GM23338 (cell line): ENCODE data around the gene B4GALT3. TPM values are rescaled to one million over a fixed set of nuclear protein-coding genes. Genes with fewer than 3 reads are reported as not detected.

ENCODE experiments used
- ATAC-seq: fragments of 200-7000 bp; cut with Tn5 transposase; 3 replicates; pipeline ENCODE4 v1.9.1; 2020
- DNase-seq: peaks from one replicate; pipeline ENCODE4 v3.0.0-alpha.2; 2015; ENCODE audit warnings: low spot score
- H2AFZ ChIP-seq: fragments of 200-600 bp; sonication (generic); 2 replicates; pipeline ENCODE4 v1.8.0; 2016; ENCODE audit warnings: antibody characterized with exemption, mild to moderate bottlenecking, moderate library complexity
- H3F3A ChIP-seq: fragments of 200-600 bp; sonication (generic); replicated peaks from 2 replicates; pipeline ENCODE4 v1.8.0; 2017; ENCODE audit warnings: antibody characterized with exemption, mixed run types, low read depth
- H3K27ac ChIP-seq: fragments of 200-600 bp; sonication (generic); 2 replicates; pipeline ENCODE4 v1.6.1; 2016; ENCODE audit warnings: low read depth
- H3K27me3 ChIP-seq: fragments of 200-600 bp; sonication (generic); 2 replicates; pipeline ENCODE4 v1.8.0; 2016; ENCODE audit warnings: mild to moderate bottlenecking, mixed run types, moderate library complexity; ENCODE audit not compliant: insufficient read depth
- H3K36me3 ChIP-seq: fragments of 200-600 bp; sonication (generic); 2 replicates; pipeline ENCODE4 v1.8.0; 2016; ENCODE audit warnings: mild to moderate bottlenecking; ENCODE audit not compliant: insufficient read depth
- H3K4me1 ChIP-seq: fragments of 200-600 bp; sonication (generic); 2 replicates; pipeline ENCODE4 v1.8.0; 2016; ENCODE audit warnings: mild to moderate bottlenecking, moderate library complexity; ENCODE audit not compliant: insufficient read depth
- H3K4me2 ChIP-seq: fragments of 200-600 bp; sonication (generic); 2 replicates; pipeline ENCODE4 v1.7.1; 2017; ENCODE audit warnings: mixed run types
- H3K4me3 ChIP-seq: fragments of 200-600 bp; sonication (generic); 2 replicates; pipeline ENCODE4 v1.6.1; 2016; ENCODE audit warnings: mixed run types
- H3K79me2 ChIP-seq: fragments of 200-600 bp; sonication (generic); replicated peaks from 2 replicates; pipeline ENCODE4 v1.8.0; 2017; ENCODE audit warnings: mild to moderate bottlenecking; ENCODE audit not compliant: insufficient read depth
- H3K9me2 ChIP-seq: fragments of 200-600 bp; sonication (generic); 2 replicates; pipeline ENCODE4 v1.8.0; 2017; ENCODE audit not compliant: insufficient read depth
- H4K20me1 ChIP-seq: fragments of 200-600 bp; sonication (generic); replicated peaks from 2 replicates; pipeline ENCODE4 v1.8.0; 2017; ENCODE audit warnings: mild to moderate bottlenecking; ENCODE audit not compliant: insufficient read depth
- H3K27ac Mint-ChIP-seq: 2 replicates; pipeline ENCODE4 v1.8.0; 2020; ENCODE audit warnings: inconsistent platforms, mild to moderate bottlenecking, moderate library complexity, mixed read lengths
- H3K27me3 Mint-ChIP-seq: 3 replicates; pipeline ENCODE4 v1.8.0; 2022; ENCODE audit warnings: low read depth, mild to moderate bottlenecking, moderate library complexity, mixed read lengths, inconsistent platforms; ENCODE audit not compliant: insufficient read depth, poor library complexity
- H3K36me3 Mint-ChIP-seq: 3 replicates; pipeline ENCODE4 v1.8.0; 2021; ENCODE audit warnings: low read depth, mild to moderate bottlenecking, inconsistent platforms, moderate library complexity, mixed read lengths
- H3K4me1 Mint-ChIP-seq: 3 replicates; pipeline ENCODE4 v1.8.0; 2020; ENCODE audit warnings: mild to moderate bottlenecking, inconsistent platforms, mixed read lengths
- H3K4me3 Mint-ChIP-seq: 3 replicates; pipeline ENCODE4 v1.8.0; 2021; ENCODE audit warnings: moderate library complexity, mild to moderate bottlenecking, inconsistent platforms, mixed read lengths
- H3K9me3 Mint-ChIP-seq: 3 replicates; pipeline ENCODE4 v1.8.0; 2020; ENCODE audit warnings: moderate library complexity, mild to moderate bottlenecking, inconsistent platforms, mixed read lengths
- CREB1 ChIP-seq: fragments of 250-450 bp; sonication (Bioruptor Pico); IDR thresholded peaks from 2 replicates; pipeline ENCODE4 v1.5.0; 2020; ENCODE audit warnings: low read depth, mild to moderate bottlenecking, moderate library complexity
- EZH2 ChIP-seq: fragments of 200-600 bp; sonication (generic); IDR thresholded peaks from one replicate; pipeline ENCODE4 v1.8.0; 2017; ENCODE audit warnings: antibody characterized with exemption, mild to moderate bottlenecking, low read depth; ENCODE audit not compliant: unreplicated experiment
- EZH2phosphoT487 ChIP-seq: fragments of 200-600 bp; sonication (generic); IDR thresholded peaks from one replicate; pipeline ENCODE4 v1.8.1; 2018; ENCODE audit warnings: antibody characterized with exemption; ENCODE audit not compliant: unreplicated experiment
- JUNB ChIP-seq: IDR thresholded peaks from one replicate; pipeline ENCODE4 v1.6.1; 2016; ENCODE audit warnings: antibody characterized with exemption; ENCODE audit not compliant: unreplicated experiment
- NANOG ChIP-seq: IDR thresholded peaks from 2 replicates; pipeline ENCODE4 v1.6.1; 2016; ENCODE audit warnings: antibody characterized with exemption, borderline replicate concordance
- POLR2AphosphoS5 ChIP-seq: IDR thresholded peaks from 2 replicates; pipeline ENCODE4 v1.6.1; 2016; ENCODE audit warnings: antibody characterized with exemption, low read depth
- STAT1 ChIP-seq: IDR thresholded peaks from one replicate; pipeline ENCODE4 v1.6.1; 2016; ENCODE audit warnings: antibody characterized with exemption; ENCODE audit not compliant: unreplicated experiment
- ZNF114 ChIP-seq: fragments of 250-450 bp; sonication (Bioruptor Pico); IDR thresholded peaks from 2 replicates; pipeline ENCODE4 v1.5.0; 2020; ENCODE audit warnings: mild to moderate bottlenecking, moderate library complexity
- ZNF331 ChIP-seq: fragments of 250-450 bp; sonication (Bioruptor Pico); IDR thresholded peaks from 2 replicates; pipeline ENCODE4 v1.5.0; 2020; ENCODE audit warnings: low read depth, mild to moderate bottlenecking, moderate library complexity
- polyA plus RNA-seq: library from polyadenylated mRNA; unstranded; fragments of >200 nt; fragmentation: Nextera tagmentation; extraction: Ambion mirVana; gene quantifications from 2 replicates; pipeline ENCODE4 v1.2.1, GENCODE V29; 2016
- total RNA-seq: library from RNA; depleted of rRNA; stranded (reverse); fragments of >200 nt; shearing (Covaris generic); gene quantifications from 2 replicates; pipeline ENCODE4 v1.2.3, GENCODE V29; 2014
- TF ChIP-seq, protein P1 (sequence below): fragments of 250-450 bp; sonication (Bioruptor Pico); IDR thresholded peaks from 2 replicates; pipeline ENCODE4 v1.5.0; 2020; ENCODE audit warnings: mild to moderate bottlenecking, moderate library complexity
- TF ChIP-seq, protein P2 (sequence below): IDR thresholded peaks from 2 replicates; pipeline ENCODE4 v1.6.1; 2016; ENCODE audit warnings: antibody characterized with exemption
- TF ChIP-seq, protein P3 (sequence below), 2 experiments: fragments of 200-600 bp in 1 of 2; sonication (generic) in 1 of 2; conservative IDR thresholded peaks; 2 replicates each; pipeline versions ENCODE4 v1.5.1 to v1.6.1; 2016 to 2017; ENCODE audit warnings: antibody characterized with exemption in 2 of 2, low read depth in 2 of 2, mild to moderate bottlenecking in 2 of 2, moderate library complexity in 1 of 2

The B4GALT3 gene
- total and polyA plus RNA-seq, 2 experiments from 2014 or later, result 24.2 to 35.8 TPM

DNA sequence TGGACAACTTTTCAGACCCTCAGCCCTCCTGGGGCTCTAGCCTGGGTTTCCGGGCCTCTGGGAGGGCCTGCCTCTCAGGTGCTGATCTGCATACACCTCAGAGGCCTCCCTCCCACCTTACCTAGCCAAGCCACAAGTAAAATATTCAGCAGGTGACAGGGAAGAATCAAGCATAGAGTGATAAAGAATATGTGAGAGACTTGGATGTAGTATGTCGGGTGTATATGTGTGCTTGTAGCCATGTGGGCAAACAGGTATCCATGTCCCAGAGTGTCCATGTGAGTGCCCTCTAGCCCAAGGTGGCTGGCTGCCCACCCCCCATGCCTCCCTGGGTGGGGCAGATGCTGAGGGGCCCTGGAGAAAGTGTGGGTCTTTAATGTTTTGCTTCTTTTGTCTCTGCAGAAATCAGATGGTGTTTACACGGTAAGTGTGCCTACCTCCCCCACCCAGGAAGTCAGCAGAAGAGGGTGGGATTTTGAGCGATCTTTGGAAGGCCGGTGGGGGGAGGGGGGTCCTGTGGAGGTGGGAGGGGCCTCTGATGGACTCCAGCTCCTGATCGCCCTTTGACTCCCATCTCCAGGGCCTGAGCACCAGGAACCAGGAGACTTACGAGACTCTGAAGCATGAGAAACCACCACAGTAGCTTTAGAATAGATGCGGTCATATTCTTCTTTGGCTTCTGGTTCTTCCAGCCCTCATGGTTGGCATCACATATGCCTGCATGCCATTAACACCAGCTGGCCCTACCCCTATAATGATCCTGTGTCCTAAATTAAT, 41.2 kb upstream of the B4GALT3 start:
- Histone ChIP-seq H2AFZ (peak overlapping the region; percentile 87), H4K20me1 (no peaks in the 10 kb centered on the region), H3K27ac (no peak overlapping the region), H3K27me3 (no peaks in the 10 kb centered on the region), H3K79me2 (no peaks in the 10 kb centered on the region), H3K36me3 (peaks cover 11% of the 10 kb centered on the region), H3K9me2 (no peaks in the 10 kb centered on the region), H3K4me2 (peak overlapping the region; percentile 51), H3F3A (peaks cover 10% of the 10 kb centered on the region; the same call in 1 of the 2 replicates), H3K4me3 (0 out of 2 replicates have a peak overlapping the region, but pooled peaks have one; percentile 13), H3K4me1 (peaks cover 22% of the 10 kb centered on the region)
- Mint-ChIP-seq H3K27ac (no peak overlapping the region), H3K4me1 (peaks cover 29% of the 10 kb centered on the region), H3K9me3 (no peaks in the 10 kb centered on the region; the same call in 2 of the 3 replicates), H3K27me3 (peaks cover 18% of the 10 kb centered on the region), H3K4me3 (no peak overlapping the region; the same call in 2 of the 3 replicates), H3K36me3 (peaks cover 17% of the 10 kb centered on the region)
- no peak for TF ChIP-seq NANOG
- TF ChIP-seq ZNF331 (CRISPR knock-in tag), result no peak
- DNase-seq (no peak), ATAC-seq (peak; percentile 33)

DNA sequence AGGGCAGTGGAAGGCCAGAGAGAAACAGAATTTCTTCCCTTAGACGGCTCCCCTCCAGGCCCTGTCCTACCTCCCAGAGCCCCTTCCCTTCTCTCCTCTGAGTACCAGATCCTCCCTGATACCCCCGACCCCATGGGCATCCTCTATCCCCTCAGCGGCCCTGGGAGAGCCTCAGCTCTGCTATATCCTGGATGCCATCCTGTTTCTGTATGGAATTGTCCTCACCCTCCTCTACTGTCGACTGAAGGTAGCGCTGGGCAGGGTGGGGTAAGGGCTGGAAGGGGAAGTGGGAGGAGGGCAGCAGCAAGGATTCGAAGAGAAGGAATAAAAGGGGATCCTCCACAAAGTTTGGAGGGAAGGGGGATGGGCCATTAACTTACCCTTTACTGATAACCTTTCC, 40.5 kb upstream of the B4GALT3 start:
- Histone ChIP-seq H3K9me2 (no peaks in the 10 kb centered on the region), H3F3A (peaks cover 15% of the 10 kb centered on the region; the same call in 1 of the 2 replicates), H3K4me2 (peak overlapping the region; percentile 51; the same call in 1 of the 2 replicates), H3K4me1 (peaks cover 22% of the 10 kb centered on the region), H3K79me2 (no peaks in the 10 kb centered on the region), H2AFZ (peak overlapping the region; percentile 87), H3K36me3 (peaks cover 17% of the 10 kb centered on the region), H3K4me3 (no peak overlapping the region), H4K20me1 (no peaks in the 10 kb centered on the region), H3K27me3 (no peaks in the 10 kb centered on the region), H3K27ac (no peak overlapping the region)
- no peak for DNase-seq
- Mint-ChIP-seq H3K27me3 (peaks cover 18% of the 10 kb centered on the region), H3K9me3 (no peaks in the 10 kb centered on the region; the same call in 2 of the 3 replicates), H3K4me1 (peaks cover 29% of the 10 kb centered on the region), H3K36me3 (peaks cover 23% of the 10 kb centered on the region), H3K27ac (no peak overlapping the region), H3K4me3 (no peak overlapping the region)
- peak; percentile 28 for ATAC-seq
- no peak for TF ChIP-seq NANOG
- no peak for TF ChIP-seq ZNF114 (CRISPR knock-in tag)
- TF ChIP-seq EZH2phosphoT487, result no peak
- TF ChIP-seq, protein P1, sequence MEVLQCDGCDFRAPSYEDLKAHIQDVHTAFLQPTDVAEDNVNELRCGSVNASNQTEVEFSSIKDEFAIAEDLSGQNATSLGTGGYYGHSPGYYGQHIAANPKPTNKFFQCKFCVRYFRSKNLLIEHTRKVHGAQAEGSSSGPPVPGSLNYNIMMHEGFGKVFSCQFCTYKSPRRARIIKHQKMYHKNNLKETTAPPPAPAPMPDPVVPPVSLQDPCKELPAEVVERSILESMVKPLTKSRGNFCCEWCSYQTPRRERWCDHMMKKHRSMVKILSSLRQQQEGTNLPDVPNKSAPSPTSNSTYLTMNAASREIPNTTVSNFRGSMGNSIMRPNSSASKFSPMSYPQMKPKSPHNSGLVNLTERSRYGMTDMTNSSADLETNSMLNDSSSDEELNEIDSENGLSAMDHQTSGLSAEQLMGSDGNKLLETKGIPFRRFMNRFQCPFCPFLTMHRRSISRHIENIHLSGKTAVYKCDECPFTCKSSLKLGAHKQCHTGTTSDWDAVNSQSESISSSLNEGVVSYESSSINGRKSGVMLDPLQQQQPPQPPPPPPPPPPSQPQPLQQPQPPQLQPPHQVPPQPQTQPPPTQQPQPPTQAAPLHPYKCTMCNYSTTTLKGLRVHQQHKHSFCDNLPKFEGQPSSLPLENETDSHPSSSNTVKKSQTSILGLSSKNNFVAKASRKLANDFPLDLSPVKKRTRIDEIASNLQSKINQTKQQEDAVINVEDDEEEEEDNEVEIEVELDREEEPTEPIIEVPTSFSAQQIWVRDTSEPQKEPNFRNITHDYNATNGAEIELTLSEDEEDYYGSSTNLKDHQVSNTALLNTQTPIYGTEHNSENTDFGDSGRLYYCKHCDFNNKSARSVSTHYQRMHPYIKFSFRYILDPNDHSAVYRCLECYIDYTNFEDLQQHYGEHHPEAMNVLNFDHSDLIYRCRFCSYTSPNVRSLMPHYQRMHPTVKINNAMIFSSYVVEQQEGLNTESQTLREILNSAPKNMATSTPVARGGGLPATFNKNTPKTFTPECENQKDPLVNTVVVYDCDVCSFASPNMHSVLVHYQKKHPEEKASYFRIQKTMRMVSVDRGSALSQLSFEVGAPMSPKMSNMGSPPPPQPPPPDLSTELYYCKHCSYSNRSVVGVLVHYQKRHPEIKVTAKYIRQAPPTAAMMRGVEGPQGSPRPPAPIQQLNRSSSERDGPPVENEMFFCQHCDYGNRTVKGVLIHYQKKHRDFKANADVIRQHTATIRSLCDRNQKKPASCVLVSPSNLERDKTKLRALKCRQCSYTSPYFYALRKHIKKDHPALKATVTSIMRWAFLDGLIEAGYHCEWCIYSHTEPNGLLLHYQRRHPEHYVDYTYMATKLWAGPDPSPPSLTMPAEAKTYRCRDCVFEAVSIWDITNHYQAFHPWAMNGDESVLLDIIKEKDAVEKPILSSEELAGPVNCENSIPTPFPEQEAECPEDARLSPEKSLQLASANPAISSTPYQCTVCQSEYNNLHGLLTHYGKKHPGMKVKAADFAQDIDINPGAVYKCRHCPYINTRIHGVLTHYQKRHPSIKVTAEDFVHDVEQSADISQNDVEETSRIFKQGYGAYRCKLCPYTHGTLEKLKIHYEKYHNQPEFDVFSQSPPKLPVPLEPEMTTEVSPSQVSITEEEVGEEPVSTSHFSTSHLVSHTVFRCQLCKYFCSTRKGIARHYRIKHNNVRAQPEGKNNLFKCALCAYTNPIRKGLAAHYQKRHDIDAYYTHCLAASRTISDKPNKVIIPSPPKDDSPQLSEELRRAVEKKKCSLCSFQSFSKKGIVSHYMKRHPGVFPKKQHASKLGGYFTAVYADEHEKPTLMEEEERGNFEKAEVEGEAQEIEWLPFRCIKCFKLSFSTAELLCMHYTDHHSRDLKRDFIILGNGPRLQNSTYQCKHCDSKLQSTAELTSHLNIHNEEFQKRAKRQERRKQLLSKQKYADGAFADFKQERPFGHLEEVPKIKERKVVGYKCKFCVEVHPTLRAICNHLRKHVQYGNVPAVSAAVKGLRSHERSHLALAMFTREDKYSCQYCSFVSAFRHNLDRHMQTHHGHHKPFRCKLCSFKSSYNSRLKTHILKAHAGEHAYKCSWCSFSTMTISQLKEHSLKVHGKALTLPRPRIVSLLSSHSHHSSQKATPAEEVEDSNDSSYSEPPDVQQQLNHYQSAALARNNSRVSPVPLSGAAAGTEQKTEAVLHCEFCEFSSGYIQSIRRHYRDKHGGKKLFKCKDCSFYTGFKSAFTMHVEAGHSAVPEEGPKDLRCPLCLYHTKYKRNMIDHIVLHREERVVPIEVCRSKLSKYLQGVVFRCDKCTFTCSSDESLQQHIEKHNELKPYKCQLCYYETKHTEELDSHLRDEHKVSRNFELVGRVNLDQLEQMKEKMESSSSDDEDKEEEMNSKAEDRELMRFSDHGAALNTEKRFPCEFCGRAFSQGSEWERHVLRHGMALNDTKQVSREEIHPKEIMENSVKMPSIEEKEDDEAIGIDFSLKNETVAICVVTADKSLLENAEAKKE (CRISPR knock-in tag), result no peak
- TF ChIP-seq CREB1 (CRISPR knock-in tag), result no peak
- no peak for TF ChIP-seq POLR2AphosphoS5
- no peak for TF ChIP-seq STAT1
- TF ChIP-seq EZH2, result no peak
- TF ChIP-seq, protein P2, sequence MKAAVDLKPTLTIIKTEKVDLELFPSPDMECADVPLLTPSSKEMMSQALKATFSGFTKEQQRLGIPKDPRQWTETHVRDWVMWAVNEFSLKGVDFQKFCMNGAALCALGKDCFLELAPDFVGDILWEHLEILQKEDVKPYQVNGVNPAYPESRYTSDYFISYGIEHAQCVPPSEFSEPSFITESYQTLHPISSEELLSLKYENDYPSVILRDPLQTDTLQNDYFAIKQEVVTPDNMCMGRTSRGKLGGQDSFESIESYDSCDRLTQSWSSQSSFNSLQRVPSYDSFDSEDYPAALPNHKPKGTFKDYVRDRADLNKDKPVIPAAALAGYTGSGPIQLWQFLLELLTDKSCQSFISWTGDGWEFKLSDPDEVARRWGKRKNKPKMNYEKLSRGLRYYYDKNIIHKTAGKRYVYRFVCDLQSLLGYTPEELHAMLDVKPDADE, result no peak
- TF ChIP-seq, protein P3, sequence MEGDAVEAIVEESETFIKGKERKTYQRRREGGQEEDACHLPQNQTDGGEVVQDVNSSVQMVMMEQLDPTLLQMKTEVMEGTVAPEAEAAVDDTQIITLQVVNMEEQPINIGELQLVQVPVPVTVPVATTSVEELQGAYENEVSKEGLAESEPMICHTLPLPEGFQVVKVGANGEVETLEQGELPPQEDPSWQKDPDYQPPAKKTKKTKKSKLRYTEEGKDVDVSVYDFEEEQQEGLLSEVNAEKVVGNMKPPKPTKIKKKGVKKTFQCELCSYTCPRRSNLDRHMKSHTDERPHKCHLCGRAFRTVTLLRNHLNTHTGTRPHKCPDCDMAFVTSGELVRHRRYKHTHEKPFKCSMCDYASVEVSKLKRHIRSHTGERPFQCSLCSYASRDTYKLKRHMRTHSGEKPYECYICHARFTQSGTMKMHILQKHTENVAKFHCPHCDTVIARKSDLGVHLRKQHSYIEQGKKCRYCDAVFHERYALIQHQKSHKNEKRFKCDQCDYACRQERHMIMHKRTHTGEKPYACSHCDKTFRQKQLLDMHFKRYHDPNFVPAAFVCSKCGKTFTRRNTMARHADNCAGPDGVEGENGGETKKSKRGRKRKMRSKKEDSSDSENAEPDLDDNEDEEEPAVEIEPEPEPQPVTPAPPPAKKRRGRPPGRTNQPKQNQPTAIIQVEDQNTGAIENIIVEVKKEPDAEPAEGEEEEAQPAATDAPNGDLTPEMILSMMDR (conservative IDR thresholded peaks at IDR 0.05; ENCODE audit: low read depth in 2 of 2), result no peak
- no peak for TF ChIP-seq ZNF331 (CRISPR knock-in tag)
- no peak for TF ChIP-seq JUNB
